ENCODE data around the gene TRHDE. TPM values are rescaled to one million over a fixed set of nuclear protein-coding genes. Genes with fewer than 3 reads are reported as not detected.

Gene TRHDE
- total and polyA plus RNA-seq, 2 donors (not counting 1 experiment from before 2014, with no cell fraction given): 7.3 to 8.8 TPM

DNA sequence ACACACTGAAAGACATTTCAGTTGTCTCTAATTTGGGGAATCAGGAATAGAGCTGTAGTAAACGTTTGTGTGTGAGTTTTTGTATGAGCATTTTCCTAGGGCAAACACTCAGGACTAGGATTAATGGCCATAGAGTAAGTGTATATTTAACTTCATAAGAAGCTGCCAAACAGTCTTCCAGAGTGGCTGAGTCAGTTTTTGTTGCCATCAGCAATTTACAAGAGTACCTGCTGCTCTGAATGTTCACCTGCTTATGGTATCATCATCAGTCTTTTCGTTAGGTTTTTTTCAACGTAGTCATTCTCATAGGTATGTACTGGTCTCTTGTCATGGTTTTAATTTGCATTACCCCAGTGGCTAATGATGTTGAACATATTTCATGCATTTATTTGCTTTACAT is 30.6 kb upstream of the TRHDE start:
- Histone ChIP-seq H3K79me2 (ENCODE audit: control insufficient read depth, insufficient read depth, low read length) (no peaks in the 10 kb centered on the region), H3K36me3 (ENCODE audit: control insufficient read depth, insufficient read depth, low read length) (no peaks in the 10 kb centered on the region), H4K20me1 (ENCODE audit: control insufficient read depth, extremely low read depth, insufficient read depth, low read length) (no peaks in the 10 kb centered on the region), H3K27ac (ENCODE audit: insufficient read depth, low read length) (no peak overlapping the region), H3K4me1 (ENCODE audit: control insufficient read depth, extremely low read depth, insufficient read depth, low read length) (no peaks in the 10 kb centered on the region), H3K4me2 (ENCODE audit: extremely low read depth, insufficient read depth, low read length) (no peak overlapping the region), H3K27me3 (ENCODE audit: control insufficient read depth, insufficient read depth, low read length) (no peaks in the 10 kb centered on the region), H3K4me3 (replicated peaks in 1 of 4; ENCODE audit: control extremely low read depth in 1 of 4, insufficient read depth in 1 of 4, low read depth in 3 of 4, low read length in 4 of 4) (no peak overlapping the region), H3K9ac (ENCODE audit: insufficient read depth, low read length) (no peak overlapping the region), H3K9me3 (ENCODE audit: control insufficient read depth, insufficient read depth, low read depth, low read length) (no peaks in the 10 kb centered on the region), H2AFZ (ENCODE audit: low read length) (no peak overlapping the region)
- DNase-seq (ENCODE audit: low read depth in 2 of 2): no peak
- TF ChIP-seq EZH2 (IDR thresholded peaks at IDR 0.05; ENCODE audit: low read length, missing control alignments): no peak
- no peak for TF ChIP-seq CTCF (conservative IDR thresholded peaks at IDR 0.05 in 1 of 2, IDR thresholded peaks at IDR 0.05 in 1 of 2; ENCODE audit: low read depth in 1 of 2, low read length in 2 of 2)

GRCh38 chr12:72242946-72243345 is 29.2 kb upstream of the TRHDE start:
- H3K36me3 ChIP-seq (ENCODE audit: control insufficient read depth, insufficient read depth, low read length): no peaks in the 10 kb centered on the region
- no peak for DNase-seq (ENCODE audit: low read depth in 2 of 2)
- H4K20me1 ChIP-seq (ENCODE audit: control insufficient read depth, extremely low read depth, insufficient read depth, low read length): no peaks in the 10 kb centered on the region
- no peak overlapping the region for H3K27ac ChIP-seq (ENCODE audit: insufficient read depth, low read length)
- no peaks in the 10 kb centered on the region for H3K4me1 ChIP-seq (ENCODE audit: control insufficient read depth, extremely low read depth, insufficient read depth, low read length)
- TF ChIP-seq EZH2 (IDR thresholded peaks at IDR 0.05; ENCODE audit: low read length, missing control alignments) (no peak), CTCF (conservative IDR thresholded peaks at IDR 0.05 in 1 of 2, IDR thresholded peaks at IDR 0.05 in 1 of 2; ENCODE audit: low read depth in 1 of 2, low read length in 2 of 2) (no peak)
- no peak overlapping the region for H3K4me3 ChIP-seq (replicated peaks in 1 of 4; ENCODE audit: control extremely low read depth in 1 of 4, insufficient read depth in 1 of 4, low read depth in 3 of 4, low read length in 4 of 4)
- H3K9ac ChIP-seq (ENCODE audit: insufficient read depth, low read length): no peak overlapping the region
- H3K79me2 ChIP-seq (ENCODE audit: control insufficient read depth, insufficient read depth, low read length): no peaks in the 10 kb centered on the region
- H2AFZ ChIP-seq (ENCODE audit: low read length): no peak overlapping the region
- no peaks in the 10 kb centered on the region for H3K27me3 ChIP-seq (ENCODE audit: control insufficient read depth, insufficient read depth, low read length)
- H3K9me3 ChIP-seq (ENCODE audit: control insufficient read depth, insufficient read depth, low read depth, low read length): no peaks in the 10 kb centered on the region
- H3K4me2 ChIP-seq (ENCODE audit: extremely low read depth, insufficient read depth, low read length): no peak overlapping the region

- TF ChIP-seq EZH2 (IDR thresholded peaks at IDR 0.05; ENCODE audit: low read length, missing control alignments) (no peak), CTCF (conservative IDR thresholded peaks at IDR 0.05 in 1 of 2, IDR thresholded peaks at IDR 0.05 in 1 of 2; ENCODE audit: low read depth in 1 of 2, low read length in 2 of 2) (no peak)
- H3K36me3 ChIP-seq (ENCODE audit: control insufficient read depth, insufficient read depth, low read length): no peaks in the 10 kb centered on the region
- H3K4me3 ChIP-seq (replicated peaks in 1 of 4; ENCODE audit: control extremely low read depth in 1 of 4, insufficient read depth in 1 of 4, low read depth in 3 of 4, low read length in 4 of 4): no peak overlapping the region
- H3K9me3 ChIP-seq (ENCODE audit: control insufficient read depth, insufficient read depth, low read depth, low read length): no peaks in the 10 kb centered on the region
- no peak overlapping the region for H2AFZ ChIP-seq (ENCODE audit: low read length)
- peak in 1 of 2 donors; percentile 43 for DNase-seq (ENCODE audit: low read depth in 2 of 2)
- no peaks in the 10 kb centered on the region for H3K79me2 ChIP-seq (ENCODE audit: control insufficient read depth, insufficient read depth, low read length)
- H3K4me1 ChIP-seq (ENCODE audit: control insufficient read depth, extremely low read depth, insufficient read depth, low read length): no peaks in the 10 kb centered on the region
- no peak overlapping the region for H3K4me2 ChIP-seq (ENCODE audit: extremely low read depth, insufficient read depth, low read length)
- no peak overlapping the region for H3K27ac ChIP-seq (ENCODE audit: insufficient read depth, low read length)
- no peaks in the 10 kb centered on the region for H3K27me3 ChIP-seq (ENCODE audit: control insufficient read depth, insufficient read depth, low read length)
- no peak overlapping the region for H3K9ac ChIP-seq (ENCODE audit: insufficient read depth, low read length)
- no peaks in the 10 kb centered on the region for H4K20me1 ChIP-seq (ENCODE audit: control insufficient read depth, extremely low read depth, insufficient read depth, low read length)
Observed at GRCh38 chr12:72246370-72246769, 25.8 kb upstream of the TRHDE start.

Measured in fibroblast of lung (primary cell).